ENCODE data around the gene USP31. TPM values are rescaled to one million over a fixed set of nuclear protein-coding genes. Genes with fewer than 3 reads are reported as not detected.

Gene USP31
- total and polyA plus RNA-seq, 7 experiments from 2014 or later = 0.20 to 6.0 (median 3.6) TPM

DNA sequence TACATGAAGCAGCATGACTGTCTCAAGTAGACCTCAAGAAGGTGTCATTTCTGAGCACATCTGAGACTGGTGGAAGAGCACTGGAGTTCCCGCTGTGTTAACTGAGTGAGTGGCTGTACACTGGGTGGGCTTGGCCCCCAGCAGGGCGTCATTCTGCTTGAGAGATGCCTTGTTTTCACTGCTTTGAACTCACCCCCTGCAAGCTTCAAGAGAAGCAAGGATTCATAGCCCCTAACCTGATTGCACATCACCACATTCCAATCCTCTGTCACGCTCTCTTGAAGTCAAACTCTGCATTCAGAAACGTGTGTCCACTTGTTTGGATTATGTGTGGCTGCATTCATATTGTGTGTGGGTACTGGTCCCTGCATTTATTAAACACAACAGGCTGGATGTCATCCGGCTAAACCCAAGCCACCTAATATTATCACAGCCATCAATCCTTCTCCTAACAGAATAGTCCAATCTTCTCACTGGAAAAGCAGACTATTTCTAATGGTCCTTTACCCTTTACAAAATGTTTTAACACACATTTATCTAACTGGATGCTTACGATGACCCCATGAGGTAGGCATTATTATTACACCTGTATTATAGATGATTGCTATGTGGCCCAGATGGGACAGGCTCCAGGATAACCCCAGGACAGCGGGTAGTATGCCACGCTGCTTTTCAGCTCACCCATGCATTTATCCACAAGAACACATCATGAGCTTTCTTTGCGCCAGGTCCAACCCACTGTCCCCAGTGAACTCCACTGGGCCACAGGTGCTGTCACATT, 76.3 kb downstream of the USP31 start:
- intact Hi-C loops (cut with micrococcal nuclease) = no loop called here
- Mint-ChIP-seq H3K36me3 (peaks cover 3 to 65% (median 22%) of the 10 kb centered on the region in 5 donors), H3K9me3 (no peaks in the 10 kb centered on the region), H3K27ac (no peak overlapping the region), H3K4me1 (no peaks in the 10 kb centered on the region), H3K27me3 (no peaks in the 10 kb centered on the region), H3K4me3 (no peak overlapping the region)
- peaks cover 0 to 16% (median 6%) of the 10 kb centered on the region in 3 experiments for H3K36me3 ChIP-seq (ENCODE audit: control insufficient read depth in 2 of 3, insufficient read depth in 3 of 3, low read length in 3 of 3)
- no peaks in the 10 kb centered on the region for H3K4me1 ChIP-seq (ENCODE audit: control insufficient read depth in 2 of 2, insufficient read depth in 2 of 2, low read length in 2 of 2)
- POLR2A ChIA-PET = no interaction called here
- no peaks in the 10 kb centered on the region for H3K9me3 ChIP-seq (ENCODE audit: control insufficient read depth in 2 of 3, low read length in 3 of 3)
- H3K27ac ChIP-seq (ENCODE audit: low read depth, low read length) = no peak overlapping the region
- ATAC-seq (no peak), DNase-seq (no peak)
- no peaks in the 10 kb centered on the region for H3K27me3 ChIP-seq (ENCODE audit: control insufficient read depth in 2 of 2, insufficient read depth in 2 of 2, low read length in 2 of 2)
- no peak overlapping the region for H3K4me3 ChIP-seq (ENCODE audit: low read length)
- CTCF ChIA-PET = no interaction called here

DNA sequence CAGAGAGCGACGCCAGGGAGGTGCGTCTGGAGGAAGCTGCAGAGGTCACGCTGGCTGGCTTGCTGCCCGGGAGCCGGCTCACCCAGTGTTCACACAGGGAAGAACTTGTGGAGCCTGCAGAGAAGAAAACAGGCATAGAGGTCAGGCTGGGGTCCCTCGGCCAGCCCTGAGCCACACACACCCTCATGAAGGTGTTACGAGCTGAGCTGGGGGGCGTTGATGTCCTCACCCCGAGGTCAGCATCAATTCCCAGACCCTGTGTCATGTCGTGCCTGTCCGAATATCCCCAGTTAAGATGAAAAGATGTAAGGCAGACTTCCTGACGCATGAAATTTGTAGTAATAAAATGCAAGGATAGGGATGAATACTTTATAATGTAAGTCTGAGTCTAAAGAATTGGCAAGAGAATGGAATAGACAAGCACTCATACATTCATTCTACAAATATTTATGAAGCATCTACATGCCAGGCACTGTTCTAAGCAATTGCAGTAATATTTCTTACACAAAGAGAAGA, 77.1 kb downstream of the USP31 start:
- no peak for DNase-seq
- CTCF ChIA-PET = interaction anchor here (0.6 kb wide), 1 partner anchor 1536 kb away, joined by 3 read pairs; no protein-coding TSS in a partner anchor
- peaks cover 4 to 69% (median 18%) of the 10 kb centered on the region in 5 donors for H3K36me3 Mint-ChIP-seq

DNA sequence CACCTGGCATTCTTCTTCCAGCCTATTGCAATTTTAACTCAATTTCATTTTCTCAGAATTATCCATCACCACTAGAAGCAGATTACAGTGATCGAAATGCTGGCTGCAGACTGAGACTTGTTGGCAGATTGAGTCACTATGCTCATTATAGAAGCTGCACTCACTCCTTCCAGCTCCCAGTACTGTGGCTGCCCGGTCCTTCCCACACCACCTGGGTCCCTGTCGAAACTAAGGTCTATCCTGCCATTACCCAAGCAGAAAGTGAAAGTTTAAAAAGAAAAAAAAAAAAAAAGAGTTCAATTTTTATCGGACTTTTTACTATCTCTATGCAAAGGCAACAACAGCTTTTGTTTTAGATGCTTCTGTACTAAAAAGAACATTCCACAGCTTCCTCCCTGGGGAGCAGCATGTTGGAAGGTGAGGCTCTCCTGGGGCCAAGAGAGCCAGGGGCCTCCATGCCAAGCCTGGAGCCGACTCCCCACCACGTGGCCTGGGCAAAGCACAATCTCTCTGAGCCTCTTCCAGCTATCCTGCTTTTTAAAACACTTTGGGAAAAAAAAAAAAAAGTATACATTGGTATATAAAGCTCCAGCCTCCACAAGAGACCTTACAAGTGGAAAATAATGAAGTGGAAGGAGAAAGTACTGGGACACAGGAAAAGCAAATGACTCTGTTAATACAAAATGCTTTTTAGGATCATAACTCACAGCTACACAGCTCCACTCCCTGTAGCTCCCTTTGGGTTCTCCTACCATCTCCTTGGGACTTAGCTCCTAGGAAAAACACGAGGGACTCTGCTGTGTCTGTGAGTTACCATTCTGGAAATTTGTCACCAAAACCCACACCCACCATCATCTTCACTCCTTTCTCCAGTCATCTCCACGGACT, 77.8 kb downstream of the USP31 start:
- H3K27ac Mint-ChIP-seq = no peak overlapping the region
- CTCF ChIA-PET = interaction anchor here (0.6 to 0.7 kb wide), 2 partner anchors 1181 to 1535 kb away, joined by 3 to 5 read pairs; no protein-coding TSS in a partner anchor
- H3K9me3 Mint-ChIP-seq = no peaks in the 10 kb centered on the region
- H3K4me3 ChIP-seq (ENCODE audit: low read length) = no peak overlapping the region
- ATAC-seq (no peak), DNase-seq (no peak)
- no peaks in the 10 kb centered on the region for H3K9me3 ChIP-seq (ENCODE audit: control insufficient read depth in 2 of 3, low read length in 3 of 3)
- intact Hi-C loops (cut with micrococcal nuclease) = no loop called here
- no peaks in the 10 kb centered on the region for H3K27me3 Mint-ChIP-seq
- H3K4me1 ChIP-seq (ENCODE audit: control insufficient read depth in 2 of 2, insufficient read depth in 2 of 2, low read length in 2 of 2) = no peaks in the 10 kb centered on the region
- H3K36me3 Mint-ChIP-seq = peaks cover 1 to 66% (median 18%) of the 10 kb centered on the region in 5 donors
- POLR2A ChIA-PET = no interaction called here
- no peaks in the 10 kb centered on the region for H3K4me1 Mint-ChIP-seq
- H3K36me3 ChIP-seq (ENCODE audit: control insufficient read depth in 2 of 3, insufficient read depth in 3 of 3, low read length in 3 of 3) = peaks cover 0 to 16% (median 6%) of the 10 kb centered on the region in 3 experiments
- H3K4me3 Mint-ChIP-seq = no peak overlapping the region
- no peaks in the 10 kb centered on the region for H3K27me3 ChIP-seq (ENCODE audit: control insufficient read depth in 2 of 2, insufficient read depth in 2 of 2, low read length in 2 of 2)
- no peak overlapping the region for H3K27ac ChIP-seq (ENCODE audit: low read depth, low read length)

More for the DNA sequence above, 77.1 kb downstream of the USP31 start:
- Histone ChIP-seq H3K27me3 (ENCODE audit: control insufficient read depth in 2 of 2, insufficient read depth in 2 of 2, low read length in 2 of 2) (no peaks in the 10 kb centered on the region), H3K27ac (ENCODE audit: low read depth, low read length) (no peak overlapping the region), H3K36me3 (ENCODE audit: control insufficient read depth in 2 of 3, insufficient read depth in 3 of 3, low read length in 3 of 3) (peaks cover 0 to 16% (median 6%) of the 10 kb centered on the region in 3 experiments), H3K4me1 (ENCODE audit: control insufficient read depth in 2 of 2, insufficient read depth in 2 of 2, low read length in 2 of 2) (no peaks in the 10 kb centered on the region), H3K4me3 (ENCODE audit: low read length) (no peak overlapping the region), H3K9me3 (ENCODE audit: control insufficient read depth in 2 of 3, low read length in 3 of 3) (no peaks in the 10 kb centered on the region)
- no peak overlapping the region for H3K27ac Mint-ChIP-seq
- H3K4me1 Mint-ChIP-seq = no peaks in the 10 kb centered on the region
- H3K4me3 Mint-ChIP-seq = no peak overlapping the region
- H3K9me3 Mint-ChIP-seq = no peaks in the 10 kb centered on the region
- POLR2A ChIA-PET = no interaction called here
- no peaks in the 10 kb centered on the region for H3K27me3 Mint-ChIP-seq
- intact Hi-C loops (cut with micrococcal nuclease) = no loop called here
- ATAC-seq = no peak

DNA sequence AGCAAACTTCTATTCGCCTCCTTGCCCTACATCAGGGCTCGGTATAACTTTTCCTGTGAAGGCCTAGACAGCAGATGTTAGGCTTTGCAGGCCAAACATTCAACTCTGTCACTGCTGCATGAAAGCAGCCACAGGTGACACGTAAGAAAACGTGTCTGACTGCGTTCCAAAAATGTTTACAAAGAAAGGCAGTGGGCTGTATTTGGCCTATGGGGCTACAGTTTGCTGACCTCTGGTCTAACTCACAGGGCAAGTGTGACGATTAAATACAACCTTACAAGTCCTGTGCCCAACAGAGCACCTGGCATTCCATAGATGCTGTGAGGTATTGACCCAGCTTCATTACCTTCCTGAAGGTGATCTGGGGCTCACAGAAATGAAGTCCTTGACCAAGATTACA, 79.4 kb downstream of the USP31 start:
- no peak for ATAC-seq
- no peaks in the 10 kb centered on the region for H3K9me3 ChIP-seq (ENCODE audit: control insufficient read depth in 2 of 3, low read length in 3 of 3)
- Mint-ChIP-seq H3K36me3 (peaks cover 1 to 57% (median 18%) of the 10 kb centered on the region in 5 donors), H3K9me3 (no peaks in the 10 kb centered on the region), H3K27me3 (no peaks in the 10 kb centered on the region), H3K4me3 (no peak overlapping the region), H3K27ac (no peak overlapping the region), H3K4me1 (no peaks in the 10 kb centered on the region)
- no peaks in the 10 kb centered on the region for H3K4me1 ChIP-seq (ENCODE audit: control insufficient read depth in 2 of 2, insufficient read depth in 2 of 2, low read length in 2 of 2)
- no peak for DNase-seq
- H3K36me3 ChIP-seq (ENCODE audit: control insufficient read depth in 2 of 3, insufficient read depth in 3 of 3, low read length in 3 of 3) = peaks cover 0 to 16% (median 6%) of the 10 kb centered on the region in 3 experiments
- no peaks in the 10 kb centered on the region for H3K27me3 ChIP-seq (ENCODE audit: control insufficient read depth in 2 of 2, insufficient read depth in 2 of 2, low read length in 2 of 2)
- intact Hi-C loops (cut with micrococcal nuclease) = no loop called here
- no peak overlapping the region for H3K4me3 ChIP-seq (ENCODE audit: low read length)
- H3K27ac ChIP-seq (ENCODE audit: low read depth, low read length) = no peak overlapping the region
- ChIA-PET POLR2A (no interaction called here), CTCF (interaction anchor here (0.7 kb wide), 1 partner anchor 9 kb away, joined by 3 read pairs; no protein-coding TSS in a partner anchor)

DNA sequence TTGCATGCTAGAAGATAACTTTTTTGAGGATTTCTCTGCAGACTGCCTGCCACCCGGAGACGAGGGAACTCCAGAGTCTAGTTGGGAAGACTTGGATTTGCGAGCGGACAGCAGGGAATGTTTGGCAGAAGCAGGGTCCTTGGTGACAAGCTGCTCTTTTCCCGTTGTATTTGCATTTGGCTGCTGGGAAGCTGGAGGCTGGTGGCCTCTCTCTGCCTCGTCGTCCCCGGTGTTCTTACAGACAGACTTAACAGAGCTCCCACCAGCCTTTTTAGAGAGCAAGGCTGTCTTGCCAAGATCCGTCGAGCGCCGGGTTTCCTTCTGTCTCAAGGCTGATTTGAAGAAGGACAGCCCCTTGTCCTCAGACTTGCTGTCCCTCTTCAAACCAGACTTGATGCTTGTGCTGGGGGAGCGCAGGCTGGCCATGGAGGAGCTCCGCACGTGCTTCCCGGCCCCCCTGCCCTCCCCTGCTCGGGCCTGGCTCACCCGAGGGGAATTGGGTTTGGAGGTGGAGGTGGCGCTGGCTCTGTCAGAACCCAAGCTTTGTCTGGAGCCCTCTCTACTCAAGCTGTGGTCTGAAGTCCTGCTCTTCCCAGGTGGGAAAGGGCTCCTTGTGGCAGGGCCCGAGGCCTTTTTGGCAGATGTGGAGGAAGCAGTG, 81.0 kb downstream of the USP31 start:
- DNase-seq (no peak), ATAC-seq (no peak)
- CTCF ChIA-PET = no interaction called here
- no peak overlapping the region for H3K27ac Mint-ChIP-seq
- peaks cover 1 to 46% (median 12%) of the 10 kb centered on the region in 5 donors for H3K36me3 Mint-ChIP-seq
- H3K4me3 Mint-ChIP-seq = no peak overlapping the region
- no peaks in the 10 kb centered on the region for H3K27me3 Mint-ChIP-seq
- Histone ChIP-seq H3K36me3 (ENCODE audit: control insufficient read depth in 2 of 3, insufficient read depth in 3 of 3, low read length in 3 of 3) (peaks cover 0 to 16% (median 6%) of the 10 kb centered on the region in 3 experiments), H3K4me3 (ENCODE audit: low read length) (no peak overlapping the region), H3K4me1 (ENCODE audit: control insufficient read depth in 2 of 2, insufficient read depth in 2 of 2, low read length in 2 of 2) (no peaks in the 10 kb centered on the region), H3K27ac (ENCODE audit: low read depth, low read length) (no peak overlapping the region), H3K9me3 (ENCODE audit: control insufficient read depth in 2 of 3, low read length in 3 of 3) (no peaks in the 10 kb centered on the region), H3K27me3 (ENCODE audit: control insufficient read depth in 2 of 2, insufficient read depth in 2 of 2, low read length in 2 of 2) (no peaks in the 10 kb centered on the region)
- no peaks in the 10 kb centered on the region for H3K9me3 Mint-ChIP-seq
- intact Hi-C loops (cut with micrococcal nuclease) = no loop called here
- no peaks in the 10 kb centered on the region for H3K4me1 Mint-ChIP-seq
- POLR2A ChIA-PET = no interaction called here

DNA sequence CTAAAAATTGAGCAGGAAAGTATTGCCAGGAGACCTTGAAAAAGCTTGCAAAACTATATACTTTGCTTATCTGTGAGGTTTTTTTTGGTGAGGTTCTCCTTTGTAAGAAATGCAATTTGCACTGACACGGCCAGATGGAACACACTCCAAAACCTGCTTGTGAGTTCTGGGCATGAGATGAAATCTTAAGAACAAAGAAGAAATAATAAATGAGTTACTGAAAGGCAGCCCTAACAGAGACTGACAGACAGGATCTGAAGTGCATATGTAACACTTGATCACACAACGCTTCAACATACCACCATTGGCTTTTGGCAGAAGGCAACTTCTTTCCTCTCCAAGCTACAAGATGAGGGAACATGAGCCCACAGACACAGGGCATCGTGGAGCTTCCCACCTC, 82.6 kb downstream of the USP31 start:
- Mint-ChIP-seq H3K36me3 (peaks cover 1 to 31% (median 9%) of the 10 kb centered on the region in 5 donors), H3K27me3 (no peaks in the 10 kb centered on the region), H3K4me3 (no peak overlapping the region), H3K4me1 (no peaks in the 10 kb centered on the region), H3K9me3 (no peaks in the 10 kb centered on the region), H3K27ac (no peak overlapping the region)
- intact Hi-C loops (cut with micrococcal nuclease) = no loop called here
- ChIA-PET POLR2A (no interaction called here), CTCF (interaction anchor here (0.7 to 0.8 kb wide), 2 partner anchors 8 to 368 kb away, joined by 3 to 4 read pairs; no protein-coding TSS in a partner anchor)
- Histone ChIP-seq H3K27ac (ENCODE audit: low read depth, low read length) (no peak overlapping the region), H3K4me1 (ENCODE audit: control insufficient read depth in 2 of 2, insufficient read depth in 2 of 2, low read length in 2 of 2) (no peaks in the 10 kb centered on the region), H3K27me3 (ENCODE audit: control insufficient read depth in 2 of 2, insufficient read depth in 2 of 2, low read length in 2 of 2) (no peaks in the 10 kb centered on the region), H3K36me3 (ENCODE audit: control insufficient read depth in 2 of 3, insufficient read depth in 3 of 3, low read length in 3 of 3) (peaks cover 0 to 16% (median 6%) of the 10 kb centered on the region in 3 experiments), H3K9me3 (ENCODE audit: control insufficient read depth in 2 of 3, low read length in 3 of 3) (no peaks in the 10 kb centered on the region), H3K4me3 (ENCODE audit: low read length) (no peak overlapping the region)
- no peak for DNase-seq
- no peak for ATAC-seq

Data from naive thymus-derived CD4-positive, alpha-beta T cell (primary cell).